HG03095 (cell line): ENCODE results near the gene TMEM158.

Experiments
- ATAC-seq: cut with Tn5 transposase; IDR thresholded peaks from one replicate; pipeline ENCODE4 v1.9.1; 2021; ENCODE audit warnings: moderate library complexity; ENCODE audit not compliant: unreplicated experiment

Gene TMEM158

GRCh38 chr3:45178183-45179023 is 47.7 kb downstream of the TMEM158 start:
- ATAC-seq: no peak

GRCh38 chr3:45176912-45177311 is 49.2 kb downstream of the TMEM158 start:
- ATAC-seq: no peak
